Erythroblast (primary cell): Measurements from ENCODE around the gene SERPINB4.
"Not testable (repeated sequence)": the region's sequence is repeated elsewhere in the genome, so short reads cannot be mapped to it uniquely, and the experiment has no call there.

Experiments used
- DNase-seq, 2 experiments: peaks; one replicate each; lab custom pipeline; 2025; lab: John Stamatoyannopoulos, UW
- GATA1 ChIP-seq: IDR thresholded peaks from 2 replicates; pipeline ENCODE4 v1.6.1; 2011; ENCODE audit warnings: low read depth, mild to moderate bottlenecking, control low read depth, low read length, moderate library complexity
- POLR2A ChIP-seq: IDR thresholded peaks from 2 replicates; pipeline ENCODE4 v1.6.1; 2011; ENCODE audit warnings: mild to moderate bottlenecking, low read length

The SERPINB4 gene

GRCh38 chr18:63648241-63648640 is 4.2 kb upstream of the SERPINB4 start:
- TF ChIP-seq POLR2A: no peak
- no peak for TF ChIP-seq GATA1
- no peak for DNase-seq

DNA sequence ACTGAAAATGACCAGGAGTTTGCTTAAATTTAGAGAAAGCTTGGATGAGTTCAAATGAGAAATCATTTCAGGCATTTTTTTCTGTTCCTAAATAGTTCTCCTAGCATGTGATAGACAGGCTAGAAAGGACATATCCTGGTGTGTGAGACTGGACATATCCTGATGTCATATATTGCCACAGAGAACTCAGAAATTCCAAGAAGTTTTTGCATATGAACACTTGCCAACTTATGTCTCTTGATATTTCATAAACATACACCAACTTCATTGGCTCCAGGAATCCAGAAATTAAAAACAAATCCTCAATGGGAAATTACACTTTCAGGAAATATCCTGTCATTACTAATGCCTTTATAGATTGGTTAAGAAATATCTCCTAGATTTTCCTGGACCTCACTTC is 2.9 kb upstream of the SERPINB4 start:
- TF ChIP-seq GATA1 (no peak), POLR2A (no peak)
- DNase-seq: no peak

DNA sequence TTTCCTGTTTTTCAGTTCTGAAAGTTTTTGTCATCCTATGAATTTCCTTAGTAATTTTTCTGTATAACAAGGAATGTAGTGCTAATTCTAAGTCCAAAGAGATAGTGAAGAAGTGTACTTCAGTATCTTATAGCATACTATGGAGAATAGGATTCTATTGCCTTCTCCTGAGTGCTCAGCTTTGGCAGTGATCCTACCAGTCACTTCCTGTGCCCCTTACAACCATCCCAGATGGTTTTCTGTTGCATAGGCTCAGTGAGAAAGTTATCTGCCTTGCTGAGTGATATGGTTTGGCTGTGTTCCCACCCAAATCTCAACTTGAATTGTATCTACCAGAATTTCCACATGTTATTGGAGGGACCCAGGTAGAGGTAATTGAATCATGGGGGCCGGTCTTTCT is 638 bp upstream of the SERPINB4 start:
- DNase-seq: not testable (repeated sequence)

DNA sequence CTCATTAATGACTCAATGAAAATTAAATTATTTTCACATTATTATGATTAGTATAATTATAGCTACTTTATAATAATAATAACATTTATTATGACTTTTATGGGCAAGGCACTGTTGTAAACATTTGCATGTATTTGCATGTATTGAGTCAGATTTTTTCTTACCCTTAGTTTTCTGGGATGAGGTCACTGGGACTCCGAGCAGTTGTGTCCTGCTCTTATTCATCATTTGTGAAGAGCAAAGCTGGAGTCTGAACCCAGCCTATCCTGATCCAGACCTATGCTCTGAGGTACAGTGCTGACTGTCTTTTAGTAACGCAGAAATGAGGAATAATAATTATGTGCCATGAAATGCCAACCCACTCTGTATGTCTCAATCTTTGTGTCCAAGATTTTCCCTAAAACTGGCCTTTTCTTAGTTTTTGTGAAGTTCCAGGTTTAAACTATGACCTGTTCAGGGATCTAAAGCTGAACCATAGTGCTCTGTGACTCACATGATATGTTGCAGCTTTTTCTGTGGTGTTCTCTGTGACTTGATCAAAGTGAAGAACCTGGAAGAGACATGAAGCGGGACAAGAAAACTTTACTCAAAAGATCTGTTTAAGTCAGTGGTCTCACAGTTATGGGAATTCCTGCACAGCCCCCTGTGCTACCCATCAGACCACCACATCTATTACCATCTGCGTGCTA is 1.2 kb downstream of the SERPINB4 start:
- not testable (repeated sequence) for DNase-seq

DNA sequence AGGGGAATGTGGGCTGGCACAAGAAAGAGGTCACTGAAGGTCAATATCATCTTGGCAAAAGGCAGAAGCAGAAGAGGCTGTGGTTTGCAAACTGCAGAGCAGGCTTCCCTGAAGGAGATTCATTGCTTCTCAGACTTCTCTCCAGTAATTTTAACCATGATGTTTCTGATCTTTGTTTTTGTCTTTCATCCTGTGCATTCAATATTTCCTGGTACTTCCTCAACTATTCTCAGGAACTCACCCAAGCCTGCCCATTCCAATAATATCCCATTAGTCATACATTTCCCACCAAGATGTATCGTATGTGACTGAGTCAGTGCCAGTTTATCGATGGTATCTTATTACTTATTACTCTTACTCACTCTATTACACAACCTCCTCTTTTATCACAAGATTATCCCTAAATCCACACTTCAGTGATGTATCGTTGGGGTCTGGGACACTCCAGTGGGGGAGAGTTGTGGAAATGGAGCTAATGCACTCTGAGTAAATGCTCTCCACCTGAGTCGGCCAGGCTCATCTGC is 2.8 kb downstream of the SERPINB4 start:
- not testable (repeated sequence) for DNase-seq

GRCh38 chr18:63637703-63638102 is 6.4 kb downstream of the SERPINB4 start:
- DNase-seq: no peak
- no peak for TF ChIP-seq GATA1

DNA sequence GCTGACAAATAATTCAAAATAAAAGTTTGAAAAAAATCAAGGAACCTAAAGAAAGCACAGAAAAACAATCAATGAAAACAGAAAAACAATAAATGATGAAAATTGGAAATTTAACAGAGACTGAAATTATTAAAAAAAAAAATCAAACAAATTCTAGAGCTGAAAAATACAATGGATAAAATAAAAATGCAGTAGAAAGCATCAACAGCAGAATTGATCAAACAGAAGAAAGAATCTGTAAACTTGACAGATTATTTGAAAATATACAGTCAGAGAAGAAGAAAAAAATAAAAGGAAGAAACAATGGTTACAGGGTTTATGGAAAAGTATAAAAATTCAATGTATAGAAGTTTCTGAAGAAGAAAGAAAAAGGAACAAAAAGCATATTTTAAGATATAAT is 16.2 kb downstream of the SERPINB4 start:
- no peak for DNase-seq
- no peak for TF ChIP-seq POLR2A
- no peak for TF ChIP-seq GATA1

DNA sequence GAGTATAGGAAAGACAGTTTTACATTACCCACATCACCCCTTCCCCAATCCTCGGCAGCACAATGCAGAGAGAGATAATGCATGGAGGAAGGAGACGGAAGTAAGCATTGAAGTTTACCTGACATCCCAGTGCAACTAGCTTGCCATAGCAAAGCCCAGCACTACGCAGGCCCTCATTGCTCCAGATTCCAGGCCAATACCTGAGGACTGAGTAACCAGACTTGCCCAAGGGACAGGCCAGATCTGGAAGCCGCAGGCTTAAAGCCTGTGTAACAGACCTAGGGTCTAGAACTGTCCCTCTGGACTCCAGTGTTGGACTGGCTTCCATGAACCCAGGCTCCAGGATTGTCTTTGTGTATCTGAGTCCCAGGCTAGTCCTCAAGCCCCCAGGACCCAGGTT is 17.6 kb downstream of the SERPINB4 start:
- DNase-seq: no peak
- TF ChIP-seq GATA1 (no peak), POLR2A (no peak)

- no peak for TF ChIP-seq GATA1
- TF ChIP-seq POLR2A: no peak
Measured at GRCh38 chr18:63624863-63625262, 19.2 kb downstream of the SERPINB4 start.

GRCh38 chr18:63619661-63620060 is 24.4 kb downstream of the SERPINB4 start:
- no peak for DNase-seq
- TF ChIP-seq POLR2A: no peak
- TF ChIP-seq GATA1: no peak

More at GRCh38 chr18:63624863-63625262, 19.2 kb downstream of the SERPINB4 start:
- no peak for DNase-seq

DNA sequence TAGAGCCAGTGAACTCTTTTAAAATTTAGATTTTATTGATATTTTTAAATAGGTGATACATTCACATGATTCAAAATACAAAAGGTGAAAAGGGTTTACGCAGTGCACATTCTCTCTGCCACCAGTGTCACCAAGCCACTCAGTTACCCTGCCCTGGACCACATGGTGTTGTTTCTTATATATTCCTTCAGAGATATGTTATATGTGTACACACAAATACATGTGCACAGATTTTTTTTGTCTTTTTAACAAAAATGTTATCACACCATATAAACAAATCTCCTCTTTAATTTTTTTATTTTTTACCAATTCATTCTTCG is 26.2 kb downstream of the SERPINB4 start:
- DNase-seq: no peak

DNA sequence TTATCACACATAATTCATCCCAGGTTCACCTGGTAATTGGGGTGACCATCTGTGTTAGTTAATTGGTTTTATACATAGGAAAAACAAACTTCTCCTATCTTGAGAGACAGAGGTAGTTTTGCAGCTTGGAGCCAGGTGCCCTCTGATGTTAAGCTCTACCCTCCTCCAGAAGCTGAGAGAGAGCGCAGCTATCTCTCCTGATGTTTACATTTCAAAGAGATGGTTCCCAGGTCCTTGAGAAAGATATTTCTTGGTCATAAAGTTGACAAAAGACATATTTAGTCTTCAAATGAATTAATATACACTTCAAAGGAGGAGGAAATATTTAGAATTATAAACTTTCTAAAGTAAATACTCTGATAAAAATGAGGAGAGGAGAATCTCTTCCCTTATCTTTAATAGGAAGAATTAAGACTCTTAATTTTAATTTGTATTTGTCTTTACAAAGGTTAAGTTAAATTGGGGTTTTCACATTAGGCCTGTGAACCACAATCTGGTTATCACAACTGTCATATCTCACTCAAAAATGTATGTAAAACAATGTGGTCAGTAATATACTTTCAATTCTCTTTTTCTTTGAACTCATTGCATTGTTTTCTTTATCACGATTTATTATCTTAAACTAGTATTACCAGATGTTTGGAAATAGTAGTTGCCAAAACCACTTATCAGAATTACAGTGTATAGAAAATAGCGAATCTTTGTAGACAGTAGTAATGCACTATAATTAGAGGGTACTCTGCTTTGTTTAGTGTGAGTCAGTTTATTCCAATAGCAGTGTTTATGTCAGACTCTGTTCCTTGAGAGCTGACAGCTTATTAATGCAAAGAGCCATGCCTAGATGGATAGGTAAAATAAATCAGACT is 26.8 kb downstream of the SERPINB4 start:
- DNase-seq: no peak
- no peak for TF ChIP-seq POLR2A
- TF ChIP-seq GATA1: no peak

More for the DNA sequence above, 26.2 kb downstream of the SERPINB4 start:
- TF ChIP-seq GATA1 (no peak), POLR2A (no peak)

- TF ChIP-seq GATA1 (no peak), POLR2A (no peak)
- no peak for DNase-seq
Measured at GRCh38 chr18:63613420-63613819, 30.6 kb downstream of the SERPINB4 start.

DNA sequence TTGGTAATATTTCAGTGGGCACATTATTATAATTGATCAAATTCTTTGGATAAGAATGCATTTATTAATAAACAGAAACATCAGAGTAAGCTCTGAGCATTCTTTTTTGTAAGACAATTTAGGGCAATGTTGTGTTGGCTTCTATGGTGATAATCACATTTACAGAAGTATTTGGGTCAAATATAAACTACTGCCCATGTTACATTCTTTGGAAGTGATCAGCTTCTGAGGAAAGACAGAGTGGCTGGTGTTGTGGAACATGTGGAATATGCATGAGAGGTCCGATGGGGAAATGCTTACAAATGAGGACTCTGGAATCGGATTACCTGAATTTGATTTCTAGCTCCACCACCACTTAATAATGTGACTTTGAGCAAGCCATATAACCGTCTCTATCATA is 37.5 kb downstream of the SERPINB4 start:
- no peak for DNase-seq
- TF ChIP-seq POLR2A (no peak), GATA1 (no peak)

DNA sequence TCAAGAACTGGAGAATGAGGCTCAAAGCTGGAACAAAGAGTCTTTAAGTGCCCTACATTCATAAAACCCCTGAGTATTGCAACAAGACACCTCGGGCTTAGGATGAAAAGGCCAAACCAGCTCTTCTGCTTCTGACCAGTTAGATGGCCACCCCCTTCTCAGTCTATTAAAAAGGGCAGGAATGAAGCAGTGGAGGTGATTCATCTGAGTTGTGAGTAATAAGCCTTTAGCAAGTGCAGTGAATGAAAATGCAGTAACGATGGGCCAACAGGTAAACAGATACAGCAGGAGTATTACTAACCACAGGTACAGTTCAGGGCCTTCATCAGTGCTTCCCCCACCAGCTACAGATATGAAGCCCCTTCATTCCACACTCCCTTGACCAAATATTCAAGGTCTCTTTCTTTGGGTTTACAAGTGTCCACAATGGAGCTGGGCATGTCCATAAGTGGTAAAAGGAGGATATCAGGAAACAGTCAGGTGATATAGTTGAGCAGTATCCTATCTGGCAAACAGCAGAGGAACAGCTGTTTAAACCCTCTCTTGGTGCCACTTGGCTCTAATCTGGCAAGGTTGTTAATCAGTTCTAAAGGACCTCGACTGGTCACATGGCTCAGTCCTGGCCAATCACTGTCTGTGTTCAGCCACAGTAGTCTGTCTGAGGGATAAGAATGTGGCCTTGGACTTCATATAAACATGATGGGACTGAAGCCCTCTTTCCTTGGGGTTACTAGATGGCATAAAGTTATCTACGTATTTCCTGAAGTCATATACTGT is 39.1 kb downstream of the SERPINB4 start:
- DNase-seq: no peak
- no peak for TF ChIP-seq GATA1
- no peak for TF ChIP-seq POLR2A
